GM18870 (cell line): Measurements from ENCODE around the gene GTSF1L.

Experiments used
- ATAC-seq: cut with Tn5 transposase; IDR thresholded peaks from one replicate; pipeline ENCODE4 v1.9.1; 2021; ENCODE audit warnings: moderate library complexity; ENCODE audit not compliant: unreplicated experiment

Gene GTSF1L

GRCh38 chr20:43716757-43717615 is 9.8 kb downstream of the GTSF1L start:
- no peak for ATAC-seq

- no peak for ATAC-seq
Measured at GRCh38 chr20:43716123-43716522, 10.7 kb downstream of the GTSF1L start.

GRCh38 chr20:43715511-43715910 is 11.3 kb downstream of the GTSF1L start:
- ATAC-seq = no peak

GRCh38 chr20:43715044-43715443 is 11.8 kb downstream of the GTSF1L start:
- no peak for ATAC-seq

- ATAC-seq = no peak
Measured at GRCh38 chr20:43711098-43711654, 15.6 kb downstream of the GTSF1L start.

GRCh38 chr20:43710370-43711044 is 16.3 kb downstream of the GTSF1L start:
- ATAC-seq = no peak

- no peak for ATAC-seq
Measured at GRCh38 chr20:43702502-43702901, 24.3 kb downstream of the GTSF1L start.

- ATAC-seq = no peak
Measured at GRCh38 chr20:43700627-43701026, 26.2 kb downstream of the GTSF1L start.

GRCh38 chr20:43699941-43700565 is 26.7 kb downstream of the GTSF1L start:
- ATAC-seq = no peak

- ATAC-seq = no peak
Measured at GRCh38 chr20:43695571-43695970, 31.2 kb downstream of the GTSF1L start.

GRCh38 chr20:43694763-43695162 is 32.0 kb downstream of the GTSF1L start:
- ATAC-seq = no peak

- ATAC-seq = no peak
Measured at GRCh38 chr20:43691928-43692524, 34.8 kb downstream of the GTSF1L start.

GRCh38 chr20:43690943-43691598 is 35.7 kb downstream of the GTSF1L start:
- no peak for ATAC-seq

GRCh38 chr20:43689165-43689564 is 37.6 kb downstream of the GTSF1L start:
- ATAC-seq = no peak

GRCh38 chr20:43686820-43687219 is 40.0 kb downstream of the GTSF1L start:
- no peak for ATAC-seq

- ATAC-seq = peak; percentile 8
Measured at GRCh38 chr20:43682446-43682845, 44.4 kb downstream of the GTSF1L start.

- peak; percentile 95 for ATAC-seq
Measured at GRCh38 chr20:43681991-43682410, 44.8 kb downstream of the GTSF1L start.

GRCh38 chr20:43681468-43681942 is 45.3 kb downstream of the GTSF1L start:
- peak; percentile 11 for ATAC-seq

- ATAC-seq = no peak
Measured at GRCh38 chr20:43680981-43681380, 45.8 kb downstream of the GTSF1L start.

GRCh38 chr20:43676368-43676767 is 50.4 kb downstream of the GTSF1L start:
- no peak for ATAC-seq
